GM23338 (cell line): ENCODE data around the gene IMMP2L. TPM values are rescaled to one million over a fixed set of nuclear protein-coding genes. Genes with fewer than 3 reads are reported as not detected.

Experiments
- ATAC-seq: fragments of 200-7000 bp; cut with Tn5 transposase; 3 replicates; pipeline ENCODE4 v1.9.1; 2020
- DNase-seq: peaks from one replicate; pipeline ENCODE4 v3.0.0-alpha.2; 2015; ENCODE audit warnings: low spot score
- H2AFZ ChIP-seq: fragments of 200-600 bp; sonication (generic); 2 replicates; pipeline ENCODE4 v1.8.0; 2016; ENCODE audit warnings: antibody characterized with exemption, mild to moderate bottlenecking, moderate library complexity
- H3F3A ChIP-seq: fragments of 200-600 bp; sonication (generic); replicated peaks from 2 replicates; pipeline ENCODE4 v1.8.0; 2017; ENCODE audit warnings: antibody characterized with exemption, mixed run types, low read depth
- H3K27ac ChIP-seq: fragments of 200-600 bp; sonication (generic); 2 replicates; pipeline ENCODE4 v1.6.1; 2016; ENCODE audit warnings: low read depth
- H3K27me3 ChIP-seq: fragments of 200-600 bp; sonication (generic); 2 replicates; pipeline ENCODE4 v1.8.0; 2016; ENCODE audit warnings: mild to moderate bottlenecking, mixed run types, moderate library complexity; ENCODE audit not compliant: insufficient read depth
- H3K36me3 ChIP-seq: fragments of 200-600 bp; sonication (generic); 2 replicates; pipeline ENCODE4 v1.8.0; 2016; ENCODE audit warnings: mild to moderate bottlenecking; ENCODE audit not compliant: insufficient read depth
- H3K4me1 ChIP-seq: fragments of 200-600 bp; sonication (generic); 2 replicates; pipeline ENCODE4 v1.8.0; 2016; ENCODE audit warnings: mild to moderate bottlenecking, moderate library complexity; ENCODE audit not compliant: insufficient read depth
- H3K4me2 ChIP-seq: fragments of 200-600 bp; sonication (generic); 2 replicates; pipeline ENCODE4 v1.7.1; 2017; ENCODE audit warnings: mixed run types
- H3K4me3 ChIP-seq: fragments of 200-600 bp; sonication (generic); 2 replicates; pipeline ENCODE4 v1.6.1; 2016; ENCODE audit warnings: mixed run types
- H3K79me2 ChIP-seq: fragments of 200-600 bp; sonication (generic); replicated peaks from 2 replicates; pipeline ENCODE4 v1.8.0; 2017; ENCODE audit warnings: mild to moderate bottlenecking; ENCODE audit not compliant: insufficient read depth
- H3K9me2 ChIP-seq: fragments of 200-600 bp; sonication (generic); 2 replicates; pipeline ENCODE4 v1.8.0; 2017; ENCODE audit not compliant: insufficient read depth
- H4K20me1 ChIP-seq: fragments of 200-600 bp; sonication (generic); replicated peaks from 2 replicates; pipeline ENCODE4 v1.8.0; 2017; ENCODE audit warnings: mild to moderate bottlenecking; ENCODE audit not compliant: insufficient read depth
- H3K27ac Mint-ChIP-seq: 2 replicates; pipeline ENCODE4 v1.8.0; 2020; ENCODE audit warnings: inconsistent platforms, mild to moderate bottlenecking, moderate library complexity, mixed read lengths
- H3K27me3 Mint-ChIP-seq: 3 replicates; pipeline ENCODE4 v1.8.0; 2022; ENCODE audit warnings: low read depth, mild to moderate bottlenecking, moderate library complexity, mixed read lengths, inconsistent platforms; ENCODE audit not compliant: insufficient read depth, poor library complexity
- H3K36me3 Mint-ChIP-seq: 3 replicates; pipeline ENCODE4 v1.8.0; 2021; ENCODE audit warnings: low read depth, mild to moderate bottlenecking, inconsistent platforms, moderate library complexity, mixed read lengths
- H3K4me1 Mint-ChIP-seq: 3 replicates; pipeline ENCODE4 v1.8.0; 2020; ENCODE audit warnings: mild to moderate bottlenecking, inconsistent platforms, mixed read lengths
- H3K4me3 Mint-ChIP-seq: 3 replicates; pipeline ENCODE4 v1.8.0; 2021; ENCODE audit warnings: moderate library complexity, mild to moderate bottlenecking, inconsistent platforms, mixed read lengths
- H3K9me3 Mint-ChIP-seq: 3 replicates; pipeline ENCODE4 v1.8.0; 2020; ENCODE audit warnings: moderate library complexity, mild to moderate bottlenecking, inconsistent platforms, mixed read lengths
- CREB1 ChIP-seq: fragments of 250-450 bp; sonication (Bioruptor Pico); IDR thresholded peaks from 2 replicates; pipeline ENCODE4 v1.5.0; 2020; ENCODE audit warnings: low read depth, mild to moderate bottlenecking, moderate library complexity
- CTCF ChIP-seq, 2 experiments: fragments of 200-600 bp in 1 of 2; sonication (generic) in 1 of 2; conservative IDR thresholded peaks; 2 replicates each; pipeline versions ENCODE4 v1.5.1 to v1.6.1; 2016 to 2017; ENCODE audit warnings: antibody characterized with exemption in 2 of 2, low read depth in 2 of 2, mild to moderate bottlenecking in 2 of 2, moderate library complexity in 1 of 2
- EZH2 ChIP-seq: fragments of 200-600 bp; sonication (generic); IDR thresholded peaks from one replicate; pipeline ENCODE4 v1.8.0; 2017; ENCODE audit warnings: antibody characterized with exemption, mild to moderate bottlenecking, low read depth; ENCODE audit not compliant: unreplicated experiment
- EZH2phosphoT487 ChIP-seq: fragments of 200-600 bp; sonication (generic); IDR thresholded peaks from one replicate; pipeline ENCODE4 v1.8.1; 2018; ENCODE audit warnings: antibody characterized with exemption; ENCODE audit not compliant: unreplicated experiment
- POLR2AphosphoS5 ChIP-seq: IDR thresholded peaks from 2 replicates; pipeline ENCODE4 v1.6.1; 2016; ENCODE audit warnings: antibody characterized with exemption, low read depth
- REST ChIP-seq: IDR thresholded peaks from one replicate; pipeline ENCODE4 v1.6.1; 2018; ENCODE audit warnings: antibody characterized with exemption; ENCODE audit not compliant: unreplicated experiment
- STAT1 ChIP-seq: IDR thresholded peaks from one replicate; pipeline ENCODE4 v1.6.1; 2016; ENCODE audit warnings: antibody characterized with exemption; ENCODE audit not compliant: unreplicated experiment
- ZNF114 ChIP-seq: fragments of 250-450 bp; sonication (Bioruptor Pico); IDR thresholded peaks from 2 replicates; pipeline ENCODE4 v1.5.0; 2020; ENCODE audit warnings: mild to moderate bottlenecking, moderate library complexity
- ZNF331 ChIP-seq: fragments of 250-450 bp; sonication (Bioruptor Pico); IDR thresholded peaks from 2 replicates; pipeline ENCODE4 v1.5.0; 2020; ENCODE audit warnings: low read depth, mild to moderate bottlenecking, moderate library complexity
- ZNF462 ChIP-seq: fragments of 250-450 bp; sonication (Bioruptor Pico); IDR thresholded peaks from 2 replicates; pipeline ENCODE4 v1.5.0; 2020; ENCODE audit warnings: mild to moderate bottlenecking, moderate library complexity
- polyA plus RNA-seq: library from polyadenylated mRNA; unstranded; fragments of >200 nt; fragmentation: Nextera tagmentation; extraction: Ambion mirVana; gene quantifications from 2 replicates; pipeline ENCODE4 v1.2.1, GENCODE V29; 2016
- total RNA-seq: library from RNA; depleted of rRNA; stranded (reverse); fragments of >200 nt; shearing (Covaris generic); gene quantifications from 2 replicates; pipeline ENCODE4 v1.2.3, GENCODE V29; 2014

Gene IMMP2L
- total and polyA plus RNA-seq, 2 experiments from 2014 or later = 7.3 to 14.0 TPM

GRCh38 chr7:111077001-111077400 is 485.3 kb downstream of the IMMP2L start (continued):
- TF ChIP-seq ZNF114 (CRISPR knock-in tag) (no peak), ZNF331 (no peak), CREB1 (no peak), STAT1 (no peak), EZH2 (no peak)

GRCh38 chr7:111076205-111076604 is 486.1 kb downstream of the IMMP2L start:
- Mint-ChIP-seq H3K4me3 (no peak overlapping the region), H3K36me3 (no peaks in the 10 kb centered on the region; the same call in 2 of the 3 replicates), H3K27me3 (no peaks in the 10 kb centered on the region), H3K9me3 (no peaks in the 10 kb centered on the region), H3K27ac (no peak overlapping the region), H3K4me1 (peaks cover 32% of the 10 kb centered on the region)
- Histone ChIP-seq H3K27me3 (no peaks in the 10 kb centered on the region), H3K4me2 (no peak overlapping the region), H3K9me2 (no peaks in the 10 kb centered on the region), H3K4me3 (no peak overlapping the region), H3K27ac (no peak overlapping the region), H3F3A (no peaks in the 10 kb centered on the region), H2AFZ (no peak overlapping the region), H3K36me3 (no peaks in the 10 kb centered on the region), H3K79me2 (no peaks in the 10 kb centered on the region), H4K20me1 (no peaks in the 10 kb centered on the region), H3K4me1 (peaks cover 30% of the 10 kb centered on the region)
- TF ChIP-seq ZNF331 (no peak), ZNF462 (CRISPR knock-in tag) (no peak), STAT1 (no peak), CTCF (conservative IDR thresholded peaks at IDR 0.05; ENCODE audit: low read depth in 2 of 2) (no peak), REST (no peak), EZH2 (no peak), EZH2phosphoT487 (no peak), POLR2AphosphoS5 (no peak)
- ATAC-seq (no peak), DNase-seq (no peak)
